Activated naive CD4-positive, alpha-beta T cell treated with anti-CD3 and anti-CD28 coated beads, Interleukin-2, amount 10 ng/mL, durations not matched to agents 5 hours and 36 hours (primary cell): Measurements from ENCODE around the gene EXOC5. TPM values are rescaled to one million over a fixed set of nuclear protein-coding genes. Genes with fewer than 3 reads are reported as not detected.

ENCODE experiments used
- total RNA-seq, 2 experiments: library from RNA; stranded (reverse); gene quantifications; one replicate each; pipeline ENCODE4 v1.2.3, GENCODE V29; 2021

Gene EXOC5
- total RNA-seq = 10 to 100 TPM; 64.7 to 66.0 TPM

GRCh38 chr14:57268161-57269069 lies at the start of gene EXOC5, which contains the start of gene AP5M1:
Gene EXOC5 (minus strand): TSS chr14:57268905. CDS start chr14:57268648, 257 bp downstream.
Gene AP5M1 (plus strand): TSS chr14:57268971. CDS start chr14:57269315, 344 bp downstream.

Other genes with a start within 250 kb of the EXOC5 start
- gene AP5M1, start 66 bp upstream of the EXOC5 start, total RNA-seq = 10 to 100 TPM; 45.6 to 48.3 TPM
- gene NAA30, start 121.7 kb upstream of the EXOC5 start, total RNA-seq = 10 to 100 TPM; 13.5 to 16.8 TPM
- gene CCDC198, start 225.0 kb upstream of the EXOC5 start, total RNA-seq = not detected